ENCODE measurements around the gene FAM184A.

DNA sequence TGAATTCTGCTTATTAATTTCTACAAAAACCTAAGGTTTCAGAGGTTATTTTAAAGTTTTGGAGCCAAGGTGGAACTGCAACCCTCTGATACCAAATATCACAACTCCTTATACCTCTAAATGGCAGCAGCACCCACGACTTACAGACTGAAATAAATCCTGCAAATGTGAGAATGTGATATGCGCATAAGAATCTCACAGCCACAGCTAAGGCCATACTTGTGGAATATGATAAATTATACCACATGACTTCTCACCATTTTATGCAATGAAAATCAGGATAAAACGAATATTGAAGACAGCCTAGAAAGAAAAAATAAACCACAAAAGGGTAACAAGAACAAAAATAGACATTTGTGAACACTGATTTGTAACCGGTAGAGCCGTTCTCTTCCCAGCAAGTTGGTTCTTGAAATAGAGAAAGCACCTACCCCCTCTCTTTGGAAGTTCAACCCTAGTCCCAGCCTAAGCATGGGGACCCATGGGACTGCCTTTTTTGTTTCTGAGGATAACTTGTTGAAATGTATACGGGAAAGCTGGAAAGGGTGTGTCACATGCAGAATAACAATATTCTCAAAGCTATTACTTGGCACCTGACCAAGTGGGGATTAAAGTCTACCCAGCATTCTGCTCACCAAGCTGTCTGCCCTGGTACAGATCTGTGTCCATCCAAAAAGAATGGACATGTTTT, 96.4 kb downstream of the FAM184A start:
- no peak for TF ChIP-seq POLR2A (IDR thresholded peaks at IDR 0.05)
- TF ChIP-seq, protein P1, sequence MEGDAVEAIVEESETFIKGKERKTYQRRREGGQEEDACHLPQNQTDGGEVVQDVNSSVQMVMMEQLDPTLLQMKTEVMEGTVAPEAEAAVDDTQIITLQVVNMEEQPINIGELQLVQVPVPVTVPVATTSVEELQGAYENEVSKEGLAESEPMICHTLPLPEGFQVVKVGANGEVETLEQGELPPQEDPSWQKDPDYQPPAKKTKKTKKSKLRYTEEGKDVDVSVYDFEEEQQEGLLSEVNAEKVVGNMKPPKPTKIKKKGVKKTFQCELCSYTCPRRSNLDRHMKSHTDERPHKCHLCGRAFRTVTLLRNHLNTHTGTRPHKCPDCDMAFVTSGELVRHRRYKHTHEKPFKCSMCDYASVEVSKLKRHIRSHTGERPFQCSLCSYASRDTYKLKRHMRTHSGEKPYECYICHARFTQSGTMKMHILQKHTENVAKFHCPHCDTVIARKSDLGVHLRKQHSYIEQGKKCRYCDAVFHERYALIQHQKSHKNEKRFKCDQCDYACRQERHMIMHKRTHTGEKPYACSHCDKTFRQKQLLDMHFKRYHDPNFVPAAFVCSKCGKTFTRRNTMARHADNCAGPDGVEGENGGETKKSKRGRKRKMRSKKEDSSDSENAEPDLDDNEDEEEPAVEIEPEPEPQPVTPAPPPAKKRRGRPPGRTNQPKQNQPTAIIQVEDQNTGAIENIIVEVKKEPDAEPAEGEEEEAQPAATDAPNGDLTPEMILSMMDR (IDR thresholded peaks at IDR 0.05), result no peak
